Calu3 (cell line): ENCODE results near the gene KDM8. TPM values are rescaled to one million over a fixed set of nuclear protein-coding genes. Genes with fewer than 3 reads are reported as not detected.
"Not testable (repeated sequence)": the region's sequence is repeated elsewhere in the genome, so short reads cannot be mapped to it uniquely, and the experiment has no call there.

Experiments used
- BruUV-seq: library from RNA; stranded (reverse); fragments of 400-500 nt; replicated peaks from 2 replicates; lab custom pipeline; 2021; lab: Mats Ljungman, UMichigan
- CTCF ChIA-PET: fragments of 300-600 bp; sonication (Branson Sonifier 250); formaldehyde crosslinking; loops from one replicate; lab custom pipeline; 2022; ENCODE audit warnings: antibody characterized with exemption; lab: Charles Lee
- DNase-seq: peaks from one replicate; pipeline ENCODE4 v3.0.0; 2022
- H3K27ac Mint-ChIP-seq: one replicate; pipeline ENCODE4 v1.8.0; 2022; ENCODE audit warnings: mixed read lengths; ENCODE audit not compliant: unreplicated experiment
- H3K27me3 Mint-ChIP-seq: one replicate; pipeline ENCODE4 v1.8.0; 2022; ENCODE audit warnings: mixed read lengths; ENCODE audit not compliant: unreplicated experiment
- H3K36me3 Mint-ChIP-seq: one replicate; pipeline ENCODE4 v1.8.0; 2022; ENCODE audit warnings: mild to moderate bottlenecking, moderate library complexity, mixed read lengths; ENCODE audit not compliant: insufficient read depth, unreplicated experiment
- H3K4me1 Mint-ChIP-seq: one replicate; pipeline ENCODE4 v1.8.0; 2022; ENCODE audit warnings: mild to moderate bottlenecking, low read depth, mixed read lengths; ENCODE audit not compliant: unreplicated experiment
- H3K4me3 Mint-ChIP-seq: one replicate; pipeline ENCODE4 v1.8.0; 2022; ENCODE audit warnings: mild to moderate bottlenecking, low read depth, moderate library complexity, mixed read lengths; ENCODE audit not compliant: unreplicated experiment
- H3K9me3 Mint-ChIP-seq: one replicate; pipeline ENCODE4 v1.8.0; 2022; ENCODE audit warnings: low read depth, mixed read lengths; ENCODE audit not compliant: unreplicated experiment
- intact Hi-C: fragments of 100-400 bp; cut with micrococcal nuclease; formaldehyde crosslinking; loops from one replicate; pipeline ENCODE4 v1.10.0; 2022; ENCODE audit not compliant: unreplicated experiment
- total RNA-seq: library from RNA; stranded (reverse); gene quantifications from 2 replicates; pipeline ENCODE4 v1.2.3, GENCODE V29; 2022
- TF ChIP-seq, protein P1 (sequence below): fragments of 200-600 bp; IDR thresholded peaks from one replicate; pipeline ENCODE4 v1.8.0; 2022; ENCODE audit warnings: antibody characterized with exemption; ENCODE audit not compliant: unreplicated experiment

Gene KDM8
- total RNA-seq, 1 experiment from 2014 or later = 8.4 TPM

DNA sequence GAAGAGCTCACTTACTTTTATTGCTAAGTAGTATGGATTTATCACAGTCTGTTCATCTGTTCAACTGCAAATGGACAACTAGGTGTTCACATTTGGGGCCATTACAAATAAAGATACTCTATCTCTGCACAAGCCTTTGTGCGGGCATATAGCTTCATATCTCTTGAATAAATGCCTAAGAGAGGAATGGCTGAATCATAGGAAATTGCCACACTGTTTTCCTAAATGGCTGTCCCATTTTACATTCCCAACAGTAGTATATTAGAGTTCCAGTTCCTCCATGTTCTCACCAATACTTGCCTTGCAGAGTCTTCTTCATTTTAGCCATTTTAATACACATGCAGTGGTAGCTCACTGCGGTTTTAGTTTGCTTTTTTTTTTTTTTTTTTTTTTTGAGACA is 44.7 kb downstream of the KDM8 start:
- H3K4me1 Mint-ChIP-seq = peaks cover 9% of the 10 kb centered on the region
- BruUV-seq = no TSS peak
- H3K9me3 Mint-ChIP-seq = no peaks in the 10 kb centered on the region
- DNase-seq = no peak
- no peaks in the 10 kb centered on the region for H3K27me3 Mint-ChIP-seq
- no peak overlapping the region for H3K27ac Mint-ChIP-seq
- CTCF ChIA-PET = no interaction called here
- TF ChIP-seq, protein P1, sequence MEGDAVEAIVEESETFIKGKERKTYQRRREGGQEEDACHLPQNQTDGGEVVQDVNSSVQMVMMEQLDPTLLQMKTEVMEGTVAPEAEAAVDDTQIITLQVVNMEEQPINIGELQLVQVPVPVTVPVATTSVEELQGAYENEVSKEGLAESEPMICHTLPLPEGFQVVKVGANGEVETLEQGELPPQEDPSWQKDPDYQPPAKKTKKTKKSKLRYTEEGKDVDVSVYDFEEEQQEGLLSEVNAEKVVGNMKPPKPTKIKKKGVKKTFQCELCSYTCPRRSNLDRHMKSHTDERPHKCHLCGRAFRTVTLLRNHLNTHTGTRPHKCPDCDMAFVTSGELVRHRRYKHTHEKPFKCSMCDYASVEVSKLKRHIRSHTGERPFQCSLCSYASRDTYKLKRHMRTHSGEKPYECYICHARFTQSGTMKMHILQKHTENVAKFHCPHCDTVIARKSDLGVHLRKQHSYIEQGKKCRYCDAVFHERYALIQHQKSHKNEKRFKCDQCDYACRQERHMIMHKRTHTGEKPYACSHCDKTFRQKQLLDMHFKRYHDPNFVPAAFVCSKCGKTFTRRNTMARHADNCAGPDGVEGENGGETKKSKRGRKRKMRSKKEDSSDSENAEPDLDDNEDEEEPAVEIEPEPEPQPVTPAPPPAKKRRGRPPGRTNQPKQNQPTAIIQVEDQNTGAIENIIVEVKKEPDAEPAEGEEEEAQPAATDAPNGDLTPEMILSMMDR = no peak
- intact Hi-C loops = no loop called here
- no peaks in the 10 kb centered on the region for H3K36me3 Mint-ChIP-seq
- H3K4me3 Mint-ChIP-seq = no peak overlapping the region

DNA sequence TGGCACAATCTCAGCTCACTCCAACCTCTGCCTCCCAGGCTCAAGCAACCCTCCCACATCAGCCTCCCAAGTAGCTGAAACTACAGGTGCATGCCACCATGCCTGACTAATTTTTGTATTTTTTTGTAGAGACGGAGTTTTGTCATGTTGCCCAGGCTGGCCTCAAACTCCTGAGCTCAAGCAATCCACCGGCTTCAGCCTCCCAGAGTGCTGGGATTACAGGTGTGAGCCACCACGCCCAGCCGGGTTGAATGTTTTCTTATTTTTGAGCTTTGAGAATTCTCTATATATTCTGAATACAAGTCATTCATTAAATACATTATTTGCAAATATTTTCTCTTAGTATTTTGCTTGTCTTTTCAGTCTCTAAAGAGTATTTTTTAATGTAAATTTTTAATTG is 45.6 kb downstream of the KDM8 start:
- H3K9me3 Mint-ChIP-seq, DNase-seq, BruUV-seq, H3K36me3 Mint-ChIP-seq, H3K4me1 Mint-ChIP-seq, H3K4me3 Mint-ChIP-seq, H3K27me3 Mint-ChIP-seq, intact Hi-C loops, H3K27ac Mint-ChIP-seq: not testable (repeated sequence)
- CTCF ChIA-PET = interaction anchor here (0.9 kb wide), 1 partner anchor 11 kb away, joined by 4 read pairs; no protein-coding TSS in a partner anchor

DNA sequence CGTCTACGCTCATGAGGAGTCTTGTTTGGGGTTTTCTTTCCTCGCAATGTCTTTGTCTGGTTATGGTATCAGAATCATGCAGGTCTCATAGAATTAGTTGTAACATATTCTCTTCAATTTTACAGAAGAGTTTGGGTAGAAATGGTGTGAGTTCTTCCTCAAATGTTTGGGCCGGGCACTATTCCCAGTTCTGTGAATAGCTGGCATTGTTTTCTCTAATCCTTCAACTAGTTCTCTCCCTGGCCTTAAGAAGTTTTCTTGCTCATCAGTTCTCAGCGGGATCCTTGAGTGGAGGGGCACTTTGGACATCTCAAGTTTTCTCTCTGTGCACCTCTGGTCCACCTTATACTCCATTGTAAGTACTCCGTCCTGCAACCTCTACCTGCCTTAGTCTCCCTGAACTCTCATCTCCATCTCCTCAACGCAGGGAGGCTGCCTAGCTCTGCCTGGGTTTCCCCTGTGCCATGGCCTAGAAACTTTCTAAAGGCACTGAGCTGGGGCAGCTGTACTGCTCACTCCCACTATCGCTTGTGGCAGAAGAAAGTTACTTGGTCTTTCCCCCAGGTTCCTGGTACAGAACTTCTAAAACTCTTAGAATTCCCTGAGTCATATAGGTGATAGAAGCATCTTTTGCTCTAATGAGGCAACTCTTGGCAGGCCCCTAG is 48.3 kb downstream of the KDM8 start:
- H3K36me3 Mint-ChIP-seq = peaks cover 14% of the 10 kb centered on the region

GRCh38 chr16:27252206-27252585 is 48.9 kb downstream of the KDM8 start:
- no peaks in the 10 kb centered on the region for H3K27me3 Mint-ChIP-seq
- BruUV-seq = no TSS peak
- H3K4me1 Mint-ChIP-seq = peaks cover 30% of the 10 kb centered on the region
- intact Hi-C loops = no loop called here
- DNase-seq = no peak
- H3K27ac Mint-ChIP-seq = no peak overlapping the region
- TF ChIP-seq, protein P1 = no peak
- H3K36me3 Mint-ChIP-seq = peaks cover 14% of the 10 kb centered on the region
- no peak overlapping the region for H3K4me3 Mint-ChIP-seq
- CTCF ChIA-PET = no interaction called here
- H3K9me3 Mint-ChIP-seq = no peaks in the 10 kb centered on the region

More for the DNA sequence above, 48.3 kb downstream of the KDM8 start:
- intact Hi-C loops = no loop called here
- DNase-seq = no peak
- H3K27ac Mint-ChIP-seq = no peak overlapping the region
- H3K4me3 Mint-ChIP-seq = no peak overlapping the region
- CTCF ChIA-PET = no interaction called here
- BruUV-seq = no TSS peak
- TF ChIP-seq, protein P1 = no peak
- no peaks in the 10 kb centered on the region for H3K9me3 Mint-ChIP-seq
- H3K4me1 Mint-ChIP-seq = peaks cover 30% of the 10 kb centered on the region
- H3K27me3 Mint-ChIP-seq = no peaks in the 10 kb centered on the region

DNA sequence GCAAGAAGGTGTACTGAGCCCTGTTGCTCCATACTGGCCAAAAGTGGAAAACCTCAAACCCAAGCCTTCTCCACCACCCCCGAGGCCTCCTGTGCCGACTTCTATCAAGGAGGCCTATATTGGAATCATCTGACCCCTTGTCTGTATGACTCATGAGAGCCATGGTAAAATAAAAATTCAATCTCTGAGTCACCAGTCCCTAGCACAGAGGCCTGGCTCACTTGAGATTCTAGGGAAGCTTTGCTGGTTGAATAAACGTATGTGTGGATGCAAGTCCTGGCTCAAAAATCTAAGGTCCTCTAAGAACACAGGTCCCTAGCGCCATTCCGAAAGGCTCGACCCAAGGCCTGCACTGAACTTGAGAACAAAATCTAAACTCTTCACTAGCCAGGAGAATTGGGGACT is 50.2 kb downstream of the KDM8 start:
- Mint-ChIP-seq H3K36me3 (peaks cover 14% of the 10 kb centered on the region), H3K4me3 (no peak overlapping the region), H3K27ac (no peak overlapping the region), H3K9me3 (no peaks in the 10 kb centered on the region), H3K4me1 (peaks cover 30% of the 10 kb centered on the region), H3K27me3 (no peaks in the 10 kb centered on the region)
- BruUV-seq = no TSS peak
- CTCF ChIA-PET = interaction anchor here (0.9 kb wide), 1 partner anchor 10 kb away, joined by 3 read pairs; no protein-coding TSS in a partner anchor
- intact Hi-C loops = no loop called here
- TF ChIP-seq, protein P1 = no peak
- no peak for DNase-seq
